ENCODE data around the gene NDRG2.

- TF ChIP-seq CTCF (IDR thresholded peaks at IDR 0.05; ENCODE audit: low read depth, low read length) (no peak), MYC (IDR thresholded peaks at IDR 0.05; ENCODE audit: low read depth, low read length) (no peak), POLR2A (IDR thresholded peaks at IDR 0.05; ENCODE audit: extremely low read depth, insufficient read length) (no peak)
Observed at GRCh38 chr14:20997115-20997514, 27.7 kb downstream of the NDRG2 start.
